GM12878 (cell line): ENCODE measurements around the gene ARSI. TPM values are rescaled to one million over a fixed set of nuclear protein-coding genes. Genes with fewer than 3 reads are reported as not detected.

ENCODE experiments used
- ATAC-seq: fragments of 200-7000 bp; cut with Tn5 transposase; 3 replicates; pipeline ENCODE4 v1.9.1; 2020; ENCODE audit warnings: mild to moderate bottlenecking, moderate library complexity
- BruUV-seq: library from RNA; stranded (reverse); fragments of 400-500 nt; replicated peaks from 2 replicates; lab custom pipeline; 2021; lab: Mats Ljungman, UMichigan
- CTCF ChIA-PET: fragments of 300-600 bp; sonication (Branson Sonifier 250); formaldehyde crosslinking; extraction: SDS; loops from one replicate; lab custom pipeline; 2021; ENCODE audit warnings: inconsistent platforms; lab: Yijun Ruan, JAX
- POLR2A ChIA-PET: fragments of 350-600 bp; formaldehyde crosslinking; extraction: SDS; loops from one replicate; lab custom pipeline; 2021; ENCODE audit warnings: inconsistent platforms; lab: Charles Lee
- RAD21 ChIA-PET: fragments of 300-600 bp; sonication (Branson Sonifier 250); formaldehyde crosslinking; loops from one replicate; lab custom pipeline; 2023; ENCODE audit warnings: antibody characterized with exemption; ENCODE audit not compliant: unreplicated experiment; lab: Charles Lee
- SMC1A ChIA-PET: fragments of 300-600 bp; sonication (Branson Sonifier 250); formaldehyde crosslinking; loops from one replicate; lab custom pipeline; 2023; ENCODE audit not compliant: unreplicated experiment, uncharacterized antibody; lab: Charles Lee
- DNase-seq: peaks from one replicate; pipeline ENCODE4 v3.0.0-alpha.2; 2011; ENCODE audit warnings: low read depth, low spot score
- FAIRE-seq: peaks from 3 replicates; lab custom pipeline; 2011; peaks lifted over from hg19 to GRCh38; lab: Jason Lieb, UNC
- H2AFZ ChIP-seq: 2 replicates; pipeline ENCODE4 v1.6.0; 2011; ENCODE audit warnings: low read depth, low read length, control low read depth; ENCODE audit not compliant: control insufficient read depth
- H3K27ac ChIP-seq: 2 replicates; pipeline ENCODE4 v1.5.1; 2011; ENCODE audit warnings: control low read depth; ENCODE audit not compliant: control insufficient read depth, insufficient read depth
- H3K27me3 ChIP-seq, 2 experiments: replicated peaks in 1 of 2; 2 replicates each; pipeline versions ENCODE4 v1.6.0 to v1.6.1; 2011; ENCODE audit warnings: low read length in 1 of 2; ENCODE audit not compliant: control insufficient read depth in 2 of 2, insufficient read depth in 2 of 2
- H3K36me3 ChIP-seq, 2 experiments: 2 replicates each; pipeline ENCODE4 v1.5.1; 2011; ENCODE audit warnings: low read length in 1 of 2; ENCODE audit not compliant: control insufficient read depth in 2 of 2, insufficient read depth in 2 of 2
- H3K4me1 ChIP-seq: 2 replicates; pipeline ENCODE4 v1.6.1; 2011; ENCODE audit warnings: mild to moderate bottlenecking, low read length, moderate library complexity, mixed read lengths; ENCODE audit not compliant: control insufficient read depth, insufficient read depth
- H3K4me2 ChIP-seq: 2 replicates; pipeline ENCODE4 v1.6.0; 2011; ENCODE audit warnings: control low read depth; ENCODE audit not compliant: control insufficient read depth, insufficient read depth
- H3K4me3 ChIP-seq: fragments of 200-600 bp; sonication (generic); 2 replicates; pipeline ENCODE4 v1.5.1; 2016
- H3K79me2 ChIP-seq: 2 replicates; pipeline ENCODE4 v1.6.0; 2011; ENCODE audit warnings: low read length; ENCODE audit not compliant: control insufficient read depth, insufficient read depth
- H3K9ac ChIP-seq: 2 replicates; pipeline ENCODE4 v1.8.0; 2011; ENCODE audit warnings: low read length, control low read depth, mixed read lengths; ENCODE audit not compliant: control insufficient read depth, insufficient read depth
- H3K9me3 ChIP-seq: replicated peaks from 3 replicates; pipeline ENCODE4 v1.5.1; 2011; ENCODE audit warnings: mild to moderate bottlenecking, low read length; ENCODE audit not compliant: control insufficient read depth, insufficient read depth
- H4K20me1 ChIP-seq: 2 replicates; pipeline ENCODE4 v1.6.0; 2011; ENCODE audit not compliant: control insufficient read depth, insufficient read depth
- IRF3 ChIP-seq: fragments of 450-650 bp; IDR thresholded peaks from 2 replicates; pipeline ENCODE4 v1.6.1; 2014; ENCODE audit warnings: mild to moderate bottlenecking
- JUND ChIP-seq: IDR thresholded peaks from 2 replicates; pipeline ENCODE4 v1.6.1; 2012; ENCODE audit warnings: low read depth, mild to moderate bottlenecking, low read length, improper control_type of control experiment, moderate library complexity
- MLLT1 ChIP-seq: fragments of 450-650 bp; IDR thresholded peaks from 2 replicates; pipeline ENCODE4 v1.6.1; 2016; ENCODE audit warnings: mild to moderate bottlenecking
- PAX5 ChIP-seq: IDR thresholded peaks from 2 replicates; pipeline ENCODE4 v1.6.1; 2011; ENCODE audit warnings: low read depth, low read length, borderline replicate concordance
- SMC3 ChIP-seq: IDR thresholded peaks from 2 replicates; pipeline ENCODE4 v1.6.1; 2011; ENCODE audit warnings: low read length, improper control_type of control experiment, borderline replicate concordance
- WGBS: methylation state at CpG from one replicate; pipeline ENCODE4 v1.1.6; 2016; ENCODE audit warnings: low lambda C conversion rate; ENCODE audit not compliant: insufficient replicate concordance, insufficient coverage; ENCODE audit errors: missing lambda C conversion rate; 5-methylcytosine and 5-hydroxymethylcytosine counted together
- in situ Hi-C: fragments of 300-500 bp; cut with MboI; formaldehyde crosslinking; loops from 9 replicates; pipeline ENCODE4 v1.14.3; 2018; ENCODE audit warnings: mixed read lengths
- intact Hi-C: fragments of 100-400 bp; cut with micrococcal nuclease; formaldehyde crosslinking; loops from one replicate; pipeline ENCODE4 v1.14.2; 2022; ENCODE audit not compliant: unreplicated experiment
- polyA plus RNA-seq, 11 experiments: library from polyadenylated mRNA; depleted of rRNA in 4 of 11; unstranded in 6 of 11; stranded (reverse) in 5 of 11; fragments of >200 nt; fragmentation: Nextera tagmentation in 4 of 11; fragmentation: Illumina TruSeq in 1 of 11; extraction: Ambion mirVana in 4 of 11; extraction: Trizol in 1 of 11; gene quantifications; 1 replicate in 1 of 11; 2 replicates in 10 of 11; pipeline versions ENCODE4 v1.2.1 to v1.2.3, GENCODE V29; 2011 to 2016; ENCODE audit warnings: inconsistent platforms in 2 of 11, missing spikeins in 2 of 11, low read depth in 1 of 11
- total RNA-seq, 4 experiments: library from RNA; depleted of rRNA in 3 of 4; stranded (reverse); fragments of >200 nt in 3 of 4; fragmentation: Illumina TruSeq in 1 of 4; extraction: Trizol in 1 of 4; gene quantifications; 2 replicates each; pipeline versions ENCODE4 v1.2.1 to v1.2.3, GENCODE V29; 2013 to 2021

The ARSI gene
- total and polyA plus RNA-seq, 10 of the 15 experiments (the other 5 are each of a cell fraction or from before 2014, with no cell fraction given), result not detected

- CTCF ChIA-PET, result no interaction called here
- RAD21 ChIA-PET, result no interaction called here
- no peaks in the 10 kb centered on the region for H3K4me1 ChIP-seq
- no peak overlapping the region for H3K27ac ChIP-seq
- intact Hi-C loops (no loop called here), in situ Hi-C loops (no loop called here)
- no peak overlapping the region for H3K4me3 ChIP-seq
- H3K9me3 ChIP-seq, result no peaks in the 10 kb centered on the region
- H2AFZ ChIP-seq, result no peak overlapping the region
- TF ChIP-seq JUND (no peak), SMC3 (no peak), PAX5 (no peak), MLLT1 (no peak), IRF3 (no peak)
- no peaks in the 10 kb centered on the region for H3K36me3 ChIP-seq
- FAIRE-seq, result no peak
- BruUV-seq, result no TSS peak
- SMC1A ChIA-PET, result no interaction called here
- peaks cover 2 to 4% of the 10 kb centered on the region in 2 experiments; a peak in 2 of 4 replicates for H3K27me3 ChIP-seq
- no peak overlapping the region for H3K9ac ChIP-seq
- H3K79me2 ChIP-seq, result no peaks in the 10 kb centered on the region
- H4K20me1 ChIP-seq, result no peaks in the 10 kb centered on the region
- H3K4me2 ChIP-seq, result no peak overlapping the region
- POLR2A ChIA-PET, result no interaction called here
- DNase-seq, result no peak
- WGBS, result 6% methylated on average over 1 of the region's 1 CpG
- no peak for ATAC-seq
These were observed 18.5 kb upstream of the ARSI start for GRCh38 chr5:150321211-150321610.
